Lung microvascular endothelial cell (primary cell): ENCODE data around the gene TPST1. TPM values are rescaled to one million over a fixed set of nuclear protein-coding genes. Genes with fewer than 3 reads are reported as not detected.
"Not testable (repeated sequence)": the region's sequence is repeated elsewhere in the genome, so short reads cannot be mapped to it uniquely, and the experiment has no call there.

Experiments used
- DNase-seq, 2 donors: peaks; one replicate each; pipeline versions ENCODE4 v3.0.0 to v3.0.0-alpha.2; 2010; ENCODE audit warnings: low read depth in 2 of 2
- total RNA-seq: library from RNA; depleted of rRNA; stranded (reverse); fragments of >200 nt; gene quantifications from 2 replicates; pipeline ENCODE4 v1.2.1, GENCODE V29; 2014

Gene TPST1
- total RNA-seq, 1 donor from 2014 or later = 35.5 TPM

DNA sequence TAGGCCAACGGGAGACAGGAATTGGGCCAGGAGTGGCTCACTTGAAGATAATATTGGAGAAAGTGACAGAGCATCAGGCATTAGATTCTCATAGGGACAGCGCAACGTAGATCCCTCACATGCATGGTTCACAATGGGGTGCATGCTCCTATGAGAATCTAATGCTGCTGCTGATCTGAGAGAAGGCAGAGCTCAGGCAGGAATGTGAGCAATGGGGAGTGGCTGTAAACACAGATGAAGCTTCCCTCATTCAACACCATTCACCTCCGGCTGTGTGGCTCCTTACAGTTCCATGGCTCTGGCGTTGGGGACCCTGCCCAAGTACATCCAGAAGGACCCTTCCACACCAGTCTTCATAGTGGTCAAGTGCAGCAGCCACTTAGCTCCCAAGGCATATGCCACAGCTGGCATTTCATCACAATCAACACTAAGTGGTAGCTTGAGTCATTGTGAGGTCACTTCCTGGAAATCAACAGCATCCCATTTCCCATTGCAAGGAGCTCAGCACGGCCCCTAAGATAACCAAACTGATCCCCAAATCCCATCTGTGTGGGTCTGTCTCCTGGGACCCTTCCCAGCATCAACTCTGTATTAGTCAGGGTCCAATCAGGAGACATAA is 174.5 kb downstream of the TPST1 start:
- DNase-seq = peak in 1 of 2 donors; percentile 67

DNA sequence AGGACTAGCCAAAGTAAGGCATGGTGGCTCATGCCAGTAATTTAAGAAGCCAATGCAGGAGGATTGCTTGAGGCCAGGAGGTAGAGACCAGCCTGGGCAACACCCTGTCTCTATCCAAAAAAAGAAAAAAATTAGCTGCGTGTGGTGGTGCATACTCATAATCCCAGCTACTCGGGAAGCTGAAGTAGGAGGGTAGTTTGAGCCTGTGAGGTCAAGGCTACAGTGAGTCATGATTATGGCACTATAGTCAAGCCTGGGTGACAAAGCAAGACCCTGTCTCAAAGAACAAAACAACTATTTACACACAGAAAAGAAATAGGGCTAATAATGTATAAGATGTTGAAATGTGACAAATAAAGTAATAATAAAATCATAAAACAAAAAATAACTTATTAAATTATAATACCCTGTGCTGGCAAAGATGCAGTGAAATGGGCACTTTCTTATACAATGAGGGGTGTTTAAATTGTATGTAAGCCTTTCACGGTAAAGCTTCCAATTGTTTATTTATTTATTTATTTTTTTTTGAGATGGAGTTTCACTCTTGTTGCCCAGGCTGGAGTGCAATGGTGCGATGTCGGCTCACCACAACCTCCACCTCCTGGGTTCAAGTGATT is 175.2 kb downstream of the TPST1 start:
- DNase-seq = peak in 1 of 2 donors; percentile 55

DNA sequence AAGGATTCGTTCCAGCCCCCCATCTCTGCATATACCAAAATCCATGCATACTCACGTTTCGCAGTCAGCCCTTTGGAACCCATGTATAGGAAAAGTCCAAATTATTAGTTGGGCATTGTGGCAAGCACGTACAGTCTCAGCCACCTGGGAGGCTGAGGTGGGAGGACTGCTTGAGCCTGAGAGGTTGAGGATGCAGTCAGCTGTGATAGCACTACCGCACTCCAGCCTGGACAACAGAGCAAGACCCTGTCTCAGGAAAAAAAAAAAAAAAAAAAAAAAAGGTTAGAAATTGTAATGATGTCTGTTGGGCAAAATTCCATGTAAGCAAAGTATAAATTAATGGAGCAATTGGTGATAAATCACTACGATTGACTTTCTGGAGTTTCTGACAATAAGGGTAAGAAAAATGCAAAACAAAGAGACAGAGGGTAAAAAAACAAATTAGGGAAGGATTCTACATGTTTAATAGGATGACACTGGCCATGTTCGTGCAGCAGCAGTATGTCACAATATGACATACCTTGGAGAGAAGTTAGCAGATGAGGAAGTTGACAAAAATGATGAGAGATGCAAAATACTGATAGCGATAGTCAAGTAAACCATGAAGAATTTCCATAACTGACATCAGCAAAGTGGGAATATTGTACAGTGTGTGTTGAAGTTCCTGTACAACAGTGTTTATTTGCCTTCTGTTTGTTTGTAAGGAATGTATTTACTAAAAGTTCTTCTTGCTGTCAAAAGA is 177.2 kb downstream of the TPST1 start:
- DNase-seq = not testable (repeated sequence)

DNA sequence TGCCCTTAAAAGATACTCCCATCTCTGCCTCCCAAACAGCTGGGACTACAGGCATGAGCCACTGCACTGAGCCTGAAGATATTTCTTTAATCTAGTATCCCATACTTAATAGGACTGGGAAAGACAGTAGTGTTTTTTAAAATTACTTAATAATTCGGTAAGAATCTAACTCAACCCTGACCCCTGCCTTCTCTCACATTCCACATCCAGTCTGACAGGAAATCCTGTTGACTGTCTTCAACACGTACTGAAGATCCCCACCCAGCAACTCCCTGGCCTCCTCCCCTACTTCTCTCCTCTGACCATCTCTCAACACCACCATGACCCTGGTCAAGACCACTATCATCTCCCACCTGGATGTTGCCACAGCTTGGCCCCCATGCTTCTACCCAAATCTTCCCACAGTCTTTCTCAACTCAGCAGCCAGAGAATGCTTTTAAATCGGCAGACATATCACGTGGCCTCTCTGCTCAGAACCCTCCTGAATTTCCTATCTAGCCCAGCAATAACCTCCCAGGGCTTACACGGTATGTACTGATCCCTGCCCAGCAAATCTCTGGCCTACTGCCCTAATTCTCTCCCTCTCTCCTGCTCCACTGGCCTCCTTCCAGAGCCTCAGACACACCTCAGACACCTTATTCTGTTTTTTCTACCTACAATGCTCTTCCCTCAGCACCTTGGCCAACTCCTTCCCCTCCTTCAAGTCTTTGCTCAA is 180.2 kb downstream of the TPST1 start:
- DNase-seq = peak in 1 of 2 donors; percentile 65

DNA sequence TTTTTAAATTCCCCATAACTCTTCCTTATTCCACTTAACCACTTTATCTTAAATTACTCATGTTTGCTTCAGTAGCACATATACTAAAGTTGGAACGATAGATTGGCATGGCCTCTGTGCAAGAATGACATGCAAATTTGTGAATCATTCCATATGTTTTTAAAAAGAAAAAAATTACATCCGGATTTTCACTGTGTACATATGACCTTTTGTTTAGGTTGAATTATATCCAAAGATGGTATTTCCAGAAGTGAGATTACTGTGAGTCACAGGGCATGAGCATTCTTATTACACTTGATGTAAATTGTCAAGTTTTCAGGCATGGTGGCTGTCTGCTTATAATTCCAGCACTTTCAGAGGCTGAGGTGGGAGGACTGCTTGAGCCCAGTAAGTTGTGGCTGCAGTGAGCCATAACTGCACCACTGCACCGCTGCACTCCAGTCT is 190.0 kb downstream of the TPST1 start:
- peak; percentile 33 to 63 for DNase-seq

DNA sequence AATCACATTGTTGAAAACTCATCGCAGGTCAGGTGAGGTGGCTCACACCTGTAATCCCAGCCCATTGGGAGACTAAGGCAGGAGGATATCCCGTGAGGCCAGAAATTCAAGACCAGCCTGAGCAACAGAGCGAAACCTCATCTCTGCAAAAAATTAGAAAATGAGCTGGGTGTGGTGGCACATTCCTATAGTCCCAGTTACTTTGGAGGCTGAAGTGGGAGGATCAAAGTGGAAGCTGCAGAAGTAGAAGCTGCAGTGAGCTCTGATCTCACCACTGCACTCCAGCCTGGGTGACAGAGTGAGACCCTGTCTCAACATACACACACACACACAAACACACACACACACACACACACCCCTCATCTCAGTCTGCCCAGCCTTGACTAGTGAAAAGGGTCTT is 190.9 kb downstream of the TPST1 start:
- not testable (repeated sequence) for DNase-seq

DNA sequence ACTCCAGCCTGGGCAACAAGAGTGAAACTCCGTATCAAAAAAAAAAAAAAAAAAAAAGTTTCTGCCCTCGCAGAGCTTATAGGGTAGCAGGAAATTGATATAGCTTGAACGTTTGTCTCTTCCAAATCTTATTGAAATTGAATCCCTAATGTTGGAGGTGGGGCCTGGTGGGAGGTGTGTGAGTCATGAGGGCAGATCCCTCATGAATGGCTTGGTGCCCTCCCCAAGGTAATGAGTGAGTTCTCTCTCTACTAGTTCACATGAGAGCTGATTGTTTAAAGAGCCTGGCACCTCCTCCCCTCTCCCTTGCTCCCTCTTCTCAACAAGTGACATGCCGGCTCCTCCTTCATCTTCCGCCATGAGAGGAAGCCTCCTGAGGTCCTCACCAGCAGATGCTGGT is 193.7 kb downstream of the TPST1 start:
- DNase-seq = not testable (repeated sequence)

DNA sequence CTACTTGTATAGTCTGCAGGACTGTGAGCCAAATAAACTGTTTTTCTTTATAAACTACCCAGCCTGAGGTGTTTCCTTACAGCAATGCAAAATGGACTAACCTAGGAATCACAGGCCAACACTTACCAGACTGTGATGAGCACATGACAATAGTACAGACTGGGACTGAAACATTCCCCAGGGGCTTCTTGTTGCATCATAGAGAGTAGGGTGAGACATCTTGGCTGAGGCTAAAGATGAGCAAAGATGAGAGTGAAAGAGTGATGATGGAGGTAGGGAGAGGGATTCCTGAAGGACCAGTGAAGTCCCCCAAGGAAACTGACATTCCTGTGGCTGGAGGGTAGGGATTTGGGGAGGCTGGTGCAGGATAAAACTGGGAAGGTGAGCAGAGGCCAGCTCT is 194.4 kb downstream of the TPST1 start:
- no peak for DNase-seq

DNA sequence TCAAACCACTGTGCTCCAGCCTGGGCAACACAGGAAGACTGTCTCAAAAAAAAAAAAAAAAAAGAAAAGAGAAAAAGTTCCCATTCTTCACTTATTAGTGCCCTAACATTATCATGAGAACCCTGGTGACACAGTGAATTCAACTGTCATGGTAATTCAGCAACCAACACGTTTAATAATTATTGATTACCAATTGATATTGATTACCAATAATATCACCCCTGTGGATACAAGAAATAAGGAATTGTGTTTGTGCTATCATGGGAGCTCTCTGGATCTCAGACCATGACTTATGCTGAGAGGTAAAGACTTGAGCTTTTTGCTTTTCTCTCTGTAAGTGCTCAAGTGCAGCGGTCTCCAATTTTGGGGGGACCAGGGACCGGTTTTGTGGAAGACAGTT is 195.3 kb downstream of the TPST1 start:
- no peak for DNase-seq

DNA sequence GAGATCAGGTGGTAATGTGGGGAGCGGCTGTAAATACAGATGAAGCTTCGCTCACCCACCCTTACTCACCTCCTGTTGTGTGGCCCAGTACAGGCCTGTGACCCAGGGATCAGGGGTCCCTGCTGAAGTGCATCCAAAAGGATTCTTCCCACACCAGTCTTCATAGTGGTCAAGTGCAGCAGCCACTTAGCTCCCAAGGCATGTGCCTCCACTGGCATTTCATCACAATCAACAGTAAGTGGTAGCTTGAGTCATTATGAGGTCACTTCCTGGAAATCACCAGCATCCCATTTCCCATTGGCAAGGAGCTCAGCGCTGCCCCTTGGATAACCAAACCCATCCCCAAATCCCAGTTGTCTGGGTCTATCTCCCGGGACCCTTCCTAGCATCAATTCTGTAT is 196.0 kb downstream of the TPST1 start:
- DNase-seq = peak in 1 of 2 donors; percentile 52

DNA sequence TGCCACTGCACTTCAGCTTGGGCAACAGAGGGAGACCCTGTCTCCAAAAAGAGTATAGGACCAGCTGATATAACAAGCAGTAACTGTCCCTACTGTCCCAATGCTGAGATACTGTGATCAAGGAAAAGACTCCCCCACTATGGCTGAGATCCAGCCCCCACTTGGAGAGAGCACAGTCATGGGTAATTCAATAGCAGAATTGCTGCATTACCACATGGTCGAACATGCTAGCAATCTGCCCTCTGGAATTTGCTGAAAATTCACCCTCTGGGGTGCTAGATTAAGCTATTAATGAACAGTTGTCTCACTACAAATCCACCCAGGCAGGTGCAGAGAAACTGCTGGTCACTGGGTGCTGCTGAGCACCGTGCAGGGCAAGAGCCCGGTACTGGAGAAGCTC is 196.8 kb downstream of the TPST1 start:
- not testable (repeated sequence) for DNase-seq

DNA sequence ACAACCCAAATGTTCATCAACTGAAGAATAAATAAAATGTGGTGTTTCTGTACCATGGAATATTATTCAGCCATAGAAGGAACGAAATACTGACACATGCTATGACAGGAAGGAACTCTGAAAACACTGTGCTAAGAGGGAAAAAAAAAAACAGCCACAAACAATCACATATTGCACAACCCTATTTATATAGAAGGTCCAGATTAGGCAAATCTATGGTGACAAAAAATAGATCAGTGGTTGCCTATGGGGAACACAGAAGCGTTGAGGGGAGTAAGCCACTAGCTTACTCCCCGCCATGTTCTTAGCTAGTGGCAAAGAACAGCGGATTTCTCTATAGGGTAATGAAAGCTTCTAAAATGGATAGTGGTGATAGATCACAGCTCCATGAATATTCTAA is 198.4 kb downstream of the TPST1 start:
- DNase-seq = no peak

DNA sequence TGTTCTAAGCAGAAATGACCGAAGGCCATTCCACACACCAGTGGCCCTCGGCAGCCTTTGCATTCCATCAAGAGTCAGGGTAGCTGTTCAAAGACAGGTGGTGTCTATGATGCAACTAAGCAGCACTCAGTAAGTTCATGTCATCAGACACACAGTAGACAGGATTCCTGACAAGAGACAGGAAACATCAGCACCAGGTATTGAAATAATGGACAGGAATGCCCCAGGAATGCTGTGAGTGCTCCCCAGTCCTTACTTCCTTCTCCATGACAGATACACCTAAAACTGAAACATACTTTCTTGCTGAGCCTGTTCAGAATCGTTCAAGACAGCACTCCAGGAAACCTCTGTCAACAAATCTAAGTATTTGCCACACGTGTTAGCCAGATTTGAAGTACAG is 204.4 kb downstream of the TPST1 start:
- no peak for DNase-seq

Other genes with a start within 250 kb of the TPST1 start
- 27.9 and 67.5 TPM in 2 replicates for gene GUSB, start 223.1 kb upstream of the TPST1 start, total RNA-seq
- 38.4 and 54.2 TPM in 2 replicates for gene ASL, start 129.5 kb upstream of the TPST1 start, total RNA-seq
- 19.2 and 27.0 TPM in 2 replicates for gene CRCP, start 90.5 kb upstream of the TPST1 start, total RNA-seq